Trophoblast cell (in vitro differentiated cells and primary cell): ENCODE measurements around the gene KIF20B.

ENCODE experiments used
- DNase-seq, 2 donors: peaks; one replicate each; pipeline ENCODE4 v3.0.0-alpha.2; 2016
- H2AFZ ChIP-seq: 2 replicates; pipeline ENCODE4 v1.6.1; 2013; ENCODE audit warnings: low read length, moderate library complexity, mild to moderate bottlenecking; ENCODE audit not compliant: insufficient read depth, poor library complexity
- H2AK5ac ChIP-seq: 2 replicates; pipeline ENCODE4 v1.6.1; 2013; ENCODE audit warnings: mild to moderate bottlenecking, low read length
- H2BK120ac ChIP-seq: 2 replicates; pipeline ENCODE4 v1.6.1; 2013; ENCODE audit warnings: low read length, mild to moderate bottlenecking, moderate library complexity; ENCODE audit not compliant: insufficient read depth, poor library complexity
- H2BK12ac ChIP-seq: 2 replicates; pipeline ENCODE4 v1.6.1; 2013; ENCODE audit warnings: mild to moderate bottlenecking, low read length, moderate library complexity
- H2BK5ac ChIP-seq: 2 replicates; pipeline ENCODE4 v1.6.1; 2013; ENCODE audit warnings: low read length, low read depth, moderate library complexity, mild to moderate bottlenecking; ENCODE audit not compliant: poor library complexity
- H3K14ac ChIP-seq: 2 replicates; pipeline ENCODE4 v1.6.1; 2013; ENCODE audit warnings: mild to moderate bottlenecking, low read length
- H3K18ac ChIP-seq: 2 replicates; pipeline ENCODE4 v1.6.1; 2013; ENCODE audit warnings: mild to moderate bottlenecking, low read length
- H3K23ac ChIP-seq: 2 replicates; pipeline ENCODE4 v1.6.1; 2013; ENCODE audit warnings: low read length
- H3K27ac ChIP-seq: 2 replicates; pipeline ENCODE4 v1.5.1; 2013; ENCODE audit warnings: low read depth, mild to moderate bottlenecking, inconsistent platforms, low read length, moderate library complexity
- H3K27me3 ChIP-seq: 2 replicates; pipeline ENCODE4 v1.6.1; 2013; ENCODE audit warnings: inconsistent platforms, mild to moderate bottlenecking, low read length, moderate library complexity; ENCODE audit not compliant: insufficient read depth
- H3K36me3 ChIP-seq, 2 experiments: 1 replicate in 1 of 2; 2 replicates in 1 of 2; pipeline ENCODE4 v1.6.1; 2013; ENCODE audit warnings: low read length in 2 of 2, mild to moderate bottlenecking in 2 of 2, moderate library complexity in 1 of 2; ENCODE audit not compliant: insufficient read depth in 2 of 2, control insufficient read depth in 1 of 2
- H3K4ac ChIP-seq: 2 replicates; pipeline ENCODE4 v1.6.1; 2013; ENCODE audit warnings: low read depth, mild to moderate bottlenecking, low read length, moderate library complexity
- H3K4me1 ChIP-seq, 2 experiments: 1 replicate in 1 of 2; 2 replicates in 1 of 2; pipeline ENCODE4 v1.6.1; 2013; ENCODE audit warnings: low read length in 2 of 2, mild to moderate bottlenecking in 2 of 2, moderate library complexity in 1 of 2; ENCODE audit not compliant: insufficient read depth in 2 of 2, control insufficient read depth in 1 of 2
- H3K4me2 ChIP-seq: 2 replicates; pipeline ENCODE4 v1.6.1; 2013; ENCODE audit warnings: inconsistent platforms, mild to moderate bottlenecking, low read length, moderate library complexity
- H3K4me3 ChIP-seq: 2 replicates; pipeline ENCODE4 v1.5.1; 2013; ENCODE audit warnings: mild to moderate bottlenecking, low read depth, low read length, inconsistent platforms
- H3K79me1 ChIP-seq: one replicate; pipeline ENCODE4 v1.6.1; 2013; ENCODE audit warnings: low read length
- H3K79me2 ChIP-seq: 2 replicates; pipeline ENCODE4 v1.6.1; 2013; ENCODE audit warnings: low read length, mild to moderate bottlenecking; ENCODE audit not compliant: control insufficient read depth, insufficient read depth, poor library complexity
- H3K9ac ChIP-seq: 2 replicates; pipeline ENCODE4 v1.6.1; 2013; ENCODE audit warnings: mild to moderate bottlenecking, low read length
- H3K9me3 ChIP-seq: 2 replicates; pipeline ENCODE4 v1.6.1; 2013; ENCODE audit warnings: low read depth, mild to moderate bottlenecking, control low read depth, inconsistent platforms, low read length; ENCODE audit not compliant: insufficient read depth
- H4K12ac ChIP-seq: 2 replicates; pipeline ENCODE4 v1.6.1; 2013; ENCODE audit warnings: low read depth, mild to moderate bottlenecking, low read length, moderate library complexity
- H4K8ac ChIP-seq: 2 replicates; pipeline ENCODE4 v1.6.1; 2013; ENCODE audit warnings: low read depth, mild to moderate bottlenecking, low read length, moderate library complexity
- H4K91ac ChIP-seq: one replicate; pipeline ENCODE4 v1.6.1; 2013; ENCODE audit warnings: low read depth, mild to moderate bottlenecking, low read length, moderate library complexity
- WGBS: extraction: QIAGEN DNeasy Blood & Tissue Kit; methylation state at CpG from one replicate; pipeline ENCODE4 v1.1.7; 2013; ENCODE audit warnings: missing lambda C conversion rate; ENCODE audit not compliant: insufficient read length, insufficient coverage; ENCODE audit errors: extremely low coverage; 5-methylcytosine and 5-hydroxymethylcytosine counted together

Gene KIF20B

GRCh38 chr10:89789188-89789877 lies 87.9 kb downstream of the KIF20B start:
- H4K8ac ChIP-seq, result no peak overlapping the region
- H4K91ac ChIP-seq, result no peak overlapping the region
- H2BK120ac ChIP-seq, result no peak overlapping the region
- H2AK5ac ChIP-seq, result no peak overlapping the region
- H2BK5ac ChIP-seq, result no peak overlapping the region
- H3K23ac ChIP-seq, result no peak overlapping the region
- no peaks in the 10 kb centered on the region for H3K4me1 ChIP-seq
- H4K12ac ChIP-seq, result no peak overlapping the region
- no peaks in the 10 kb centered on the region for H3K9me3 ChIP-seq
- DNase-seq, result no peak
- H3K27me3 ChIP-seq, result no peaks in the 10 kb centered on the region
- H2BK12ac ChIP-seq, result no peak overlapping the region
- no peaks in the 10 kb centered on the region for H3K36me3 ChIP-seq
- no peak overlapping the region for H3K4ac ChIP-seq
- no peak overlapping the region for H3K4me2 ChIP-seq
- no peak overlapping the region for H3K14ac ChIP-seq
- no peak overlapping the region for H2AFZ ChIP-seq
- H3K4me3 ChIP-seq, result no peak overlapping the region
- H3K79me2 ChIP-seq, result no peaks in the 10 kb centered on the region
- H3K18ac ChIP-seq, result no peak overlapping the region
- H3K79me1 ChIP-seq, result no peaks in the 10 kb centered on the region
- WGBS, result no CpG with 5 or more reads among the region's 7 CpGs
- no peak overlapping the region for H3K9ac ChIP-seq
- H3K27ac ChIP-seq, result no peak overlapping the region

GRCh38 chr10:89792187-89792586 lies 90.8 kb downstream of the KIF20B start:
- H2BK5ac ChIP-seq, result no peak overlapping the region
- H4K91ac ChIP-seq, result no peak overlapping the region
- H3K9me3 ChIP-seq, result no peaks in the 10 kb centered on the region
- H3K4me1 ChIP-seq, result no peaks in the 10 kb centered on the region
- no peak overlapping the region for H2AFZ ChIP-seq
- no peak overlapping the region for H2AK5ac ChIP-seq
- no peak overlapping the region for H3K27ac ChIP-seq
- no peak overlapping the region for H4K12ac ChIP-seq
- H3K36me3 ChIP-seq, result no peaks in the 10 kb centered on the region
- H3K4me2 ChIP-seq, result no peak overlapping the region
- no peak overlapping the region for H2BK120ac ChIP-seq
- H3K23ac ChIP-seq, result no peak overlapping the region
- H3K4me3 ChIP-seq, result no peak overlapping the region
- no peak overlapping the region for H3K18ac ChIP-seq
- no peaks in the 10 kb centered on the region for H3K79me2 ChIP-seq
- WGBS, result no CpG with 5 or more reads among the region's 2 CpGs
- no peak for DNase-seq
- no peak overlapping the region for H4K8ac ChIP-seq
- no peaks in the 10 kb centered on the region for H3K27me3 ChIP-seq
- H3K9ac ChIP-seq, result no peak overlapping the region
- H3K4ac ChIP-seq, result no peak overlapping the region
- H3K79me1 ChIP-seq, result no peaks in the 10 kb centered on the region
- H2BK12ac ChIP-seq, result no peak overlapping the region
- no peak overlapping the region for H3K14ac ChIP-seq

GRCh38 chr10:89793649-89794254 lies 92.4 kb downstream of the KIF20B start:
- no peak overlapping the region for H3K18ac ChIP-seq
- H4K12ac ChIP-seq, result no peak overlapping the region
- H2AFZ ChIP-seq, result no peak overlapping the region
- H3K4ac ChIP-seq, result no peak overlapping the region
- H3K9me3 ChIP-seq, result no peaks in the 10 kb centered on the region
- no peak overlapping the region for H3K14ac ChIP-seq
- H2BK120ac ChIP-seq, result no peak overlapping the region
- no peak overlapping the region for H4K91ac ChIP-seq
- H3K79me2 ChIP-seq, result no peaks in the 10 kb centered on the region
- H3K4me1 ChIP-seq, result no peaks in the 10 kb centered on the region
- WGBS, result no CpG with 5 or more reads among the region's 3 CpGs
- no peak overlapping the region for H2BK12ac ChIP-seq
- no peak overlapping the region for H2AK5ac ChIP-seq
- H3K4me3 ChIP-seq, result no peak overlapping the region
- H4K8ac ChIP-seq, result no peak overlapping the region
- H3K4me2 ChIP-seq, result no peak overlapping the region
- H3K9ac ChIP-seq, result no peak overlapping the region
- no peak overlapping the region for H3K23ac ChIP-seq
- H3K27ac ChIP-seq, result no peak overlapping the region
- H3K27me3 ChIP-seq, result no peaks in the 10 kb centered on the region
- no peak overlapping the region for H2BK5ac ChIP-seq
- no peaks in the 10 kb centered on the region for H3K36me3 ChIP-seq
- H3K79me1 ChIP-seq, result no peaks in the 10 kb centered on the region
- DNase-seq, result peak; percentile 48 to 88

- Histone ChIP-seq H3K4me2 (no peak overlapping the region), H4K12ac (no peak overlapping the region), H3K27ac (no peak overlapping the region), H3K4me1 (no peaks in the 10 kb centered on the region), H2AK5ac (no peak overlapping the region), H3K4me3 (no peak overlapping the region), H2AFZ (no peak overlapping the region), H3K36me3 (no peaks in the 10 kb centered on the region), H4K8ac (no peak overlapping the region), H2BK120ac (no peak overlapping the region), H3K79me2 (no peaks in the 10 kb centered on the region), H3K4ac (no peak overlapping the region), H2BK5ac (no peak overlapping the region), H4K91ac (no peak overlapping the region), H3K79me1 (no peaks in the 10 kb centered on the region), H3K9ac (no peak overlapping the region), H3K27me3 (no peaks in the 10 kb centered on the region), H3K9me3 (no peaks in the 10 kb centered on the region), H3K18ac (no peak overlapping the region), H3K14ac (no peak overlapping the region), H2BK12ac (no peak overlapping the region), H3K23ac (no peak overlapping the region)
- no peak for DNase-seq
- WGBS, result no CpG with 5 or more reads among the region's 1 CpG
Measured at GRCh38 chr10:89795840-89796239, 94.5 kb downstream of the KIF20B start.
